ENCODE results near the gene HSPE1. TPM values are rescaled to one million over a fixed set of nuclear protein-coding genes. Genes with fewer than 3 reads are reported as not detected.

The HSPE1 gene
- total RNA-seq, 1 donor from 2014 or later = 66.1 TPM

DNA sequence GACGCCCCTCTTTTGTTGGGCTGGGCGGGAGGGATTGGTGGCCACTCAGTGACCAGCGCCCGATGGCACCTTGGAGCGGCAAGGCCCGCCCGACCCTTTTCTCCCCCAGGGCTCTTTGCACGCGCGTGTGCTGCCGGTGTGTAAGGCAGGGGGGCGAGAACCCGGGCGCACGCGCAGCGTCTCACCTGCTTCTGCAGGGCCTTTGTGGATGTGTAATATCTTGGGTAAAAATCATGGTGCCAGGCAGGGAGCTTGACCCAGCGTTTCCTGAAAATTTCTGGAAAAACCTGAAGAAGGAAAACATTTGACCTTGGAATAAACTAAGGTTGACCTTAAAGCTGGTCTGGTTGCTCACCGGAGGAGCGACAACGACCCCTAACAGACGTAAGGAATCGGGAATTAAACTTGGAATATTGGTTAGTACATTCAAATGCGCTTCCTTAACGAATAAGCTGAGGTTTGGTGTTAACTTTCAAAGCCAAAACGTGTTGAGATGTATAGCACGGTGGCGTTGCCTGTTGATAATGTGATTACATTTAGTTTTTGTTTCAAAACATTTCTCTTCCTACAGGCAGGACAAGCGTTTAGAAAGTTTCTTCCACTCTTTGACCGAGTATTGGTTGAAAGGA, 438 bp downstream of the HSPE1 start:
- intact Hi-C loops (cut with DNase I) = no loop called here
- no peaks in the 10 kb centered on the region for H3K9me3 ChIP-seq
- no peak for DNase-seq
- H3K36me3 ChIP-seq = peaks cover 50% of the 10 kb centered on the region
- peak overlapping the region; percentile 93 for H3K4me3 ChIP-seq
- peak overlapping the region; percentile 85 for H3K27ac ChIP-seq
- H3K27me3 ChIP-seq = no peaks in the 10 kb centered on the region
- peak; percentile 3 for ATAC-seq
- H3K4me1 ChIP-seq = peaks cover 32% of the 10 kb centered on the region
- TF ChIP-seq CTCF (IDR thresholded peaks at IDR 0.05) = no peak

DNA sequence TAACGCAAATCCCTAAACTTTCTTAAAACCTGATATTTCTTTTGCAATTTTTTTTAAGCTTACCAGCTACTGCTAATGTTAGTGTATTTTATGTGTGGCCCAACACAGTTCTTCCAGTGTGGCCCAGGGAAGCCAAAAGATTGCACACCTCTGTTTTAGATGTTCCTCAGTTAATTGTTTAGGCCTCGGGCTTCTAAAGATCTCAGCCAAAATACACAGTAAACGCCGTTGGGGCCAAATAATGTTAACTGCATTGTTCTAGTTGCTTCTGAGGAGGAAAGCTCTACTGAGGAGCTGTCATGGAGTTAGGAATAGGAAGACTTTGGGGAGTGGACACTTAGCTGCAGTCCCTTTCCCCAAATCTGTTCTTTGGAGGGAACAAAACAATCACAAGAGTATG, 2.0 kb downstream of the HSPE1 start:
- ATAC-seq (no peak), DNase-seq (no peak)
- no peaks in the 10 kb centered on the region for H3K27me3 ChIP-seq
- H3K36me3 ChIP-seq = peaks cover 34% of the 10 kb centered on the region
- H3K9me3 ChIP-seq = no peaks in the 10 kb centered on the region
- peaks cover 31% of the 10 kb centered on the region for H3K4me1 ChIP-seq
- no peak for TF ChIP-seq CTCF (IDR thresholded peaks at IDR 0.05)
- H3K27ac ChIP-seq = no peak overlapping the region
- intact Hi-C loops (cut with DNase I) = no loop called here
- H3K4me3 ChIP-seq = no peak overlapping the region

DNA sequence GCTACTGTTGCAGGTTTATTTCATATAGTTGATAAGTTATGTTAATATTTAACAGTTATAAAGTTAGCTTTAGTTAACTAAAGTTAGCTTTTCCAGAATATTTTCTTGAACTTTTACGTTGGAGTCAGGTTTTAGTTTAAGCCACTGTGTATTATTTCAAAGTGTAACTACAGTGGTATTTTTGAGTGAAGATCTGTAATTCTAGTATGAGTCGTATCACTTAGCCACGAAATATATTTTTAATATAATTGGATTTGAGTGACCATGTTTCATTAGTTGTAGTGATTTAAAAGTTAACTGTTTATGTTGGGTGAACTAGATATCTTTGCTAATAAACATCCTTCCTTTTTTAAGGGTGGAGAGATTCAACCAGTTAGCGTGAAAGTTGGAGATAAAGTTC, 2.5 kb downstream of the HSPE1 start:
- DNase-seq = no peak
- H3K4me1 ChIP-seq = peaks cover 26% of the 10 kb centered on the region
- no peak overlapping the region for H3K27ac ChIP-seq
- no peak for ATAC-seq
- no peaks in the 10 kb centered on the region for H3K27me3 ChIP-seq
- no peak overlapping the region for H3K4me3 ChIP-seq
- no peak for TF ChIP-seq CTCF (IDR thresholded peaks at IDR 0.05)
- H3K9me3 ChIP-seq = no peaks in the 10 kb centered on the region
- intact Hi-C loops (cut with DNase I) = no loop called here
- H3K36me3 ChIP-seq = peaks cover 32% of the 10 kb centered on the region

DNA sequence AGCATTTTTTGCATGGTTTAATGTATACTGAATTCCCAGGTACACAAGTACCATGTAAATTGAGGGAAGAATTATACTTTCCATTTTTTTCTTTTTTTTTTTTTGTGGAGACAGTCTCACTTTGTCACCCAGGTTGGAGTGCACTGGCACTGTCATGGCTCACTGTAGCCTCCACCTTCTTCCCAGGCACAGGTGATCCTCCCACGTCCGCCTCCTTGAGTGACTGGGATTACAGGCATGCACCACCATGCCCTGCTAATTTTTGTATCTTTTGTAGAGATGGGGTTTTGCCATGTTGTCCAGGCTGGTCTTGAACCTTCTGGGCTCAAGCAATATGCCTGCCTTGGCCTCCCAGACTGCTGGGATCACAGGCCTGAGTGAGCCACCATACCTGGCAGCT, 3.8 kb downstream of the HSPE1 start:
- Histone ChIP-seq H3K9me3 (no peaks in the 10 kb centered on the region), H3K4me1 (peaks cover 16% of the 10 kb centered on the region), H3K36me3 (peaks cover 32% of the 10 kb centered on the region), H3K27ac (no peak overlapping the region), H3K27me3 (no peaks in the 10 kb centered on the region), H3K4me3 (no peak overlapping the region)
- no peak for DNase-seq
- intact Hi-C loops (cut with DNase I) = no loop called here
- TF ChIP-seq CTCF (IDR thresholded peaks at IDR 0.05) = no peak
- no peak for ATAC-seq

DNA sequence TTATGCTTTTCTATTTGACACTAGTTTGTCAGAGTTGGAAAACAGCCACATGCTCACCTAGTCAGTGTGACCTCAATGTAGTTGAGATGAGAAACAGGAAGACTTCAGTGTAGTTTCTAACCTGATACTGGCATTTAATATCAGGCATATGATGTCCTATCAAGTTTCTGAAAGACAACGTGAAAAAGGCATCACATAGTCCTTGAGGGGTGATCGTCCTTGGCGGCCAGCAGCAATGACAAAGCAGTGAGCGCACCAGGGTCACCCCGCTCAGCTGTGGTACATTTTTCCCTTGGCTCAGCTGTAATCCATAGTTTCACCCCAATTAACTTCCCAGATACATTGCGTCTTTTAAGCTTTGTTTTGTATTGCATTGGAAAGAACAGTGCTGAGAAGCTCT, 4.3 kb downstream of the HSPE1 start:
- DNase-seq (no peak), ATAC-seq (no peak)
- Histone ChIP-seq H3K4me1 (peaks cover 16% of the 10 kb centered on the region), H3K4me3 (no peak overlapping the region), H3K27ac (no peak overlapping the region), H3K27me3 (no peaks in the 10 kb centered on the region), H3K36me3 (peaks cover 32% of the 10 kb centered on the region), H3K9me3 (no peaks in the 10 kb centered on the region)
- no peak for TF ChIP-seq CTCF (IDR thresholded peaks at IDR 0.05)
- intact Hi-C loops (cut with DNase I) = no loop called here

- intact Hi-C loops (cut with DNase I) = no loop called here
- TF ChIP-seq CTCF (IDR thresholded peaks at IDR 0.05) = no peak
- Histone ChIP-seq H3K4me1 (peaks cover 9% of the 10 kb centered on the region), H3K9me3 (no peaks in the 10 kb centered on the region), H3K36me3 (peaks cover 32% of the 10 kb centered on the region), H3K4me3 (no peak overlapping the region), H3K27ac (no peak overlapping the region), H3K27me3 (no peaks in the 10 kb centered on the region)
- no peak for DNase-seq
- no peak for ATAC-seq
Observed at GRCh38 chr2:197506658-197507057, 6.5 kb downstream of the HSPE1 start.

Data from upper lobe of right lung (tissue), 1 donor.